Neural cell (in vitro differentiated cells): Measurements from ENCODE around the gene NF2.

Experiments
- CTCF ChIP-seq: fragments of 450-650 bp; IDR thresholded peaks from 2 replicates; pipeline ENCODE4 v1.5.1; 2014; ENCODE audit warnings: antibody characterized with exemption, mild to moderate bottlenecking, moderate library complexity; ENCODE audit not compliant: poor library complexity, severe bottlenecking
- EP300 ChIP-seq: fragments of 450-650 bp; conservative IDR thresholded peaks from 2 replicates; pipeline ENCODE4 v1.6.1; 2014; ENCODE audit warnings: antibody characterized with exemption, mild to moderate bottlenecking, moderate library complexity; ENCODE audit not compliant: poor library complexity, severe bottlenecking
- EZH2 ChIP-seq: fragments of 200-600, 300-800 bp; shearing (Covaris generic), sonication (generic); IDR thresholded peaks from 2 replicates; pipeline ENCODE4 v1.6.1; 2014; ENCODE audit warnings: antibody characterized with exemption, low read length, borderline replicate concordance, mild to moderate bottlenecking; ENCODE audit not compliant: insufficient read depth, poor library complexity, severe bottlenecking
- POLR2AphosphoS5 ChIP-seq: IDR thresholded peaks from 2 replicates; pipeline ENCODE4 v1.6.1; 2012
- RAD21 ChIP-seq: fragments of 450-650 bp; conservative IDR thresholded peaks from 2 replicates; pipeline ENCODE4 v1.6.1; 2014; ENCODE audit warnings: antibody characterized with exemption, mild to moderate bottlenecking, moderate library complexity
- SMC3 ChIP-seq: fragments of 450-650 bp; conservative IDR thresholded peaks from 2 replicates; pipeline ENCODE4 v1.6.1; 2014; ENCODE audit warnings: antibody characterized with exemption, mild to moderate bottlenecking, moderate library complexity; ENCODE audit not compliant: poor library complexity
- TAF1 ChIP-seq: IDR thresholded peaks from 2 replicates; pipeline ENCODE4 v1.6.1; 2012; ENCODE audit warnings: low read depth
- TF ChIP-seq, protein P1 (sequence below): IDR thresholded peaks from 2 replicates; pipeline ENCODE4 v1.6.1; 2012; ENCODE audit warnings: borderline replicate concordance

GRCh38 chr22:29722587-29722986 lies 119.2 kb downstream of the NF2 start:
- TF ChIP-seq CTCF (no peak), EZH2 (no peak), POLR2AphosphoS5 (no peak), TAF1 (no peak), SMC3 (no peak), RAD21 (no peak), EP300 (no peak)
- TF ChIP-seq, protein P1, sequence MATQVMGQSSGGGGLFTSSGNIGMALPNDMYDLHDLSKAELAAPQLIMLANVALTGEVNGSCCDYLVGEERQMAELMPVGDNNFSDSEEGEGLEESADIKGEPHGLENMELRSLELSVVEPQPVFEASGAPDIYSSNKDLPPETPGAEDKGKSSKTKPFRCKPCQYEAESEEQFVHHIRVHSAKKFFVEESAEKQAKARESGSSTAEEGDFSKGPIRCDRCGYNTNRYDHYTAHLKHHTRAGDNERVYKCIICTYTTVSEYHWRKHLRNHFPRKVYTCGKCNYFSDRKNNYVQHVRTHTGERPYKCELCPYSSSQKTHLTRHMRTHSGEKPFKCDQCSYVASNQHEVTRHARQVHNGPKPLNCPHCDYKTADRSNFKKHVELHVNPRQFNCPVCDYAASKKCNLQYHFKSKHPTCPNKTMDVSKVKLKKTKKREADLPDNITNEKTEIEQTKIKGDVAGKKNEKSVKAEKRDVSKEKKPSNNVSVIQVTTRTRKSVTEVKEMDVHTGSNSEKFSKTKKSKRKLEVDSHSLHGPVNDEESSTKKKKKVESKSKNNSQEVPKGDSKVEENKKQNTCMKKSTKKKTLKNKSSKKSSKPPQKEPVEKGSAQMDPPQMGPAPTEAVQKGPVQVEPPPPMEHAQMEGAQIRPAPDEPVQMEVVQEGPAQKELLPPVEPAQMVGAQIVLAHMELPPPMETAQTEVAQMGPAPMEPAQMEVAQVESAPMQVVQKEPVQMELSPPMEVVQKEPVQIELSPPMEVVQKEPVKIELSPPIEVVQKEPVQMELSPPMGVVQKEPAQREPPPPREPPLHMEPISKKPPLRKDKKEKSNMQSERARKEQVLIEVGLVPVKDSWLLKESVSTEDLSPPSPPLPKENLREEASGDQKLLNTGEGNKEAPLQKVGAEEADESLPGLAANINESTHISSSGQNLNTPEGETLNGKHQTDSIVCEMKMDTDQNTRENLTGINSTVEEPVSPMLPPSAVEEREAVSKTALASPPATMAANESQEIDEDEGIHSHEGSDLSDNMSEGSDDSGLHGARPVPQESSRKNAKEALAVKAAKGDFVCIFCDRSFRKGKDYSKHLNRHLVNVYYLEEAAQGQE, result no peak
